Measurements from ENCODE around the gene CHST11. TPM values are rescaled to one million over a fixed set of nuclear protein-coding genes. Genes with fewer than 3 reads are reported as not detected.
A peak's percentile ranks its signal among the peaks of the same experiment; 100 is the strongest.

CHST11 gene
- total RNA-seq, 2 donors from 2014 or later, result 3.4 to 4.4 TPM

DNA sequence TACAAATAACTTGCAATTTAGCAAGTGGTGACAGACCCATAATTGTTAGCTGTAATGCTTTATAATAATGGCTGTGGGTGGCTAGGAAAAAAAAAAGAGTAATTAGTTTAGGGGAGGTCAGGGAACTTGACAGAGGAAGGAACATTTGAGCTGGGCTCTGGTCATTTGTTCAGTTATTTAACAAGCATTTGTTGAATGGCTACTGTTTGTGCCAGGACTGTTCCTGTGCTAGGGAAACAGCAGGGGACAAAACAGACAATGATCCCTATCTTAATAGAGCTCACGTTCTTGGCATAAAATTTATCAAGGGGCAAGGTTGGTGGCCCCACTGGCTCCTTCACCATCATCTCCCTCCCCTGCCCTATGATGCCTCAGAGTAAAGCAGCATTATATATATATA, 18.5 kb downstream of the CHST11 start:
- no peak for DNase-seq
- intact Hi-C loops (cut with DNase I, micrococcal nuclease), result no loop called here
- ATAC-seq, result no peak

DNA sequence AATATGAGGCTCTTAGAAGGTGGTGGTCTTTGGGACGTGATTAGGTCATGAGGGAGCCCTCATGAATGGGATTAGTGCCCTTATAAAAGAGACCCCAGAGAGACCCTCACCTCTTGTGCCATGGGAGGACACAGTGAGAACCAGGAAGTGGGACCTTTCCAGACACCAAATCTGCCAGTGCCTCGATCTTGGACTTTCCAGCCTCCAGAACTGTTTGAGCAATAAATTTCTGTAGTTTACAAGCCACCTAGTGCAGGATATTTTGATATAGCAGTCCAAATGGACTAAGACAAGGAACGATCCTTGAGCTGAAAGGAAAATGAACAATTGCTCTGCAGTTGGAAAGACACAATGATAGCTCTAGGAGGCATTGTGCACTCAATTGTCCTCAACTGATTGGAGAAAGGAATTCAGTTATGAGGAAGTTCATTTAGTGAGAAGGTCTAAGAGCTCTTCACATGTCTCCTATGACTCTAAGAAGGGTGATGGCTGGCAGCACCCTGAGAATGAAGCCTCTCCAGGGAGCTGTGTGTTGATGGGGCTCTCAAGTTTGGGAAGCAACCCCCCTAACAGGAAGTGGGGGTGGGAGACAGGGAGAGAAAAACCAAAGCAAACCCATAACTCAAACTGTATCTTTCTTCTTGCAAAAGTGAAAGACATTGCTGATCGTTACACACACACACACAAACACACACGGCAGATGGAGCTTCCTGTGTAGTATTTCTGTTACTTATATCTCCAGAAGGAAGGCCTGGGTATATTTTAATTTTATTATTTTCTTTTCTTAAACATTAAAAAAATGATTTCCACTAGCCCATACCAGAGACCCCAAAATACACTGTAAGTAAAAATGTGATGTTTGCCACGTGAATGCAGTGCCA, 21.0 kb downstream of the CHST11 start:
- DNase-seq (no peak), ATAC-seq (no peak)
- intact Hi-C loops (cut with DNase I, micrococcal nuclease), result no loop called here

DNA sequence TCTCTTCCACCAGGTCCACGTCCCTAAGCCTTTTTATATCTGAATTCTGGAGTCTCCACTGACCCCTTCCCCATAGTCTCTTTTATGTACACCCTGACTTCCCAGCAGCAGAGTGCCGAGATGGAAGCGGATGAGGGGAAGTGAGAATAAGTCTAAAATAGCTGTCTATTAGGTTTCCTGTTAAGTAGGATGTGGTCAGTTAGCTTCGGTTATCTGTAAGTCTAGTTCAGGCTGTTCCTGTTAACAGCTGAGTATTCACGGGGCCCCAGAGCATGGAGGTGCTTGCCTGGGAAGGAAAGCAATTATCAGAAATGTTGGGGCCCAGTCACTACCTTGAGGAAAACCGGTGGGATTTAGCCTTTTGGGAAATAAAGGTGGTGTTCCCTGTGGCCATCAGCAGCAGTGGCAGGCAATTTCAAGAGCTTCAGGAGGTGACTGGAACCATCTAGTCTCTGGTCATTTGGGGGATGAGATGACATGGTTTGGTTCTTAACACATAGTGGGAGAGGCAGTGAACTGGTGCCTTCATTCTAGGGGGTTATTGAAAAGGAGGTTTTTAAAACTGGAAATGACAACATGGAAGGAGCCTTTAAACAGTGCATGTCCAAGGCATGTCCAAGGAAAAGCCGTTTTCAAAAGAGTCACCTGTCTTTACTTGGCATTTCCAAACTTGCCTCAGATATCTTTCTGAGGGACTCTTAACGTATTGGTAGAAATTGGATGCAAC, 21.8 kb downstream of the CHST11 start:
- DNase-seq, result peak; percentile 22 to 41
- intact Hi-C loops (cut with DNase I, micrococcal nuclease), result no loop called here
- ATAC-seq, result peak; percentile 37

DNA sequence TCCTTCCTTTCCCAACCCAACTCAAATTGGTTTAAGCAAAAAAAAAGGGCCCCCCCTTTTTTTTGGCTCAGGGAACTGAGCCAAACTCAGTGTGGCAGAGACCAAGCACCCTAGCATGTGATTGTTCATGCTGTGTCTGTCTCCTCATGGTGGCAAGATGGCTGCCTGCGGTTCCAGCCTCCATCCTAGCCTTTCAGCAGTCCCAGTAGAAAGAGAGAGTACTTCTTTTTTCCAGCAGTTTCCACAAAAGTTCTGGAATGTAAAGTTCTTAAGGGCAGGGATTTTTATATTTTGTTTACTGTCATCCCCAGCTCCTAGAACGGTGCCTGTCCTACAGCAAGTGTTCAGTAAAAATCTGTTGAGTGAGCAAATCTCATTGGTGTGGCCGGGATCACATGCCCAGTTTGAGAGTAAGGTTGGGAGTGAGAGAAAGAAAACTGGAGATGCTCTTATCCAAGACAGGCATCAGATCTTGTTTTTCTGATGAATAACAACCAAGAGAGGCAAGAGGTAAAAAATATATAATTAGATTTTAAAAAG, 22.4 kb downstream of the CHST11 start:
- no peak for DNase-seq
- intact Hi-C loops (cut with DNase I, micrococcal nuclease), result no loop called here
- ATAC-seq, result no peak

DNA sequence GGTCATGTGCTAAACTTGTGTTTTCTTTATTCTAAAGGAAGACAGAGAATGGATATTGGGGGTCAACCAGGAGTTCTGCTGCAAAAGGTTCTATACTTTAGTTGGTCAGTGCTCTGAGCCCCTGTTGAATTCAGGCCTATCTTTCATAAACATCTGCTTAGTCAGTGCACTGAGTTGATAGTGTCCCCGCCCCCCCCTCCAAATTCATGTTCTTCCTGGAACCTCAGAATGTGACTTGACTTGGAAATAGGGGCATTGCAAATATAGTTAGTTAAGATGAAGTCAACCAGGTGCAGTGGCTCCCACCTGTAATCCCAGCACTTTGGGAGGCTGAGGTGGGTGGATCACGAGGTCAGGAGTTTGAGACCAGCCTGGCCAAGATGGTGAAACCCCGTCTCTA, 23.3 kb downstream of the CHST11 start:
- DNase-seq (no peak), ATAC-seq (no peak)
- intact Hi-C loops (cut with DNase I, micrococcal nuclease), result no loop called here

DNA sequence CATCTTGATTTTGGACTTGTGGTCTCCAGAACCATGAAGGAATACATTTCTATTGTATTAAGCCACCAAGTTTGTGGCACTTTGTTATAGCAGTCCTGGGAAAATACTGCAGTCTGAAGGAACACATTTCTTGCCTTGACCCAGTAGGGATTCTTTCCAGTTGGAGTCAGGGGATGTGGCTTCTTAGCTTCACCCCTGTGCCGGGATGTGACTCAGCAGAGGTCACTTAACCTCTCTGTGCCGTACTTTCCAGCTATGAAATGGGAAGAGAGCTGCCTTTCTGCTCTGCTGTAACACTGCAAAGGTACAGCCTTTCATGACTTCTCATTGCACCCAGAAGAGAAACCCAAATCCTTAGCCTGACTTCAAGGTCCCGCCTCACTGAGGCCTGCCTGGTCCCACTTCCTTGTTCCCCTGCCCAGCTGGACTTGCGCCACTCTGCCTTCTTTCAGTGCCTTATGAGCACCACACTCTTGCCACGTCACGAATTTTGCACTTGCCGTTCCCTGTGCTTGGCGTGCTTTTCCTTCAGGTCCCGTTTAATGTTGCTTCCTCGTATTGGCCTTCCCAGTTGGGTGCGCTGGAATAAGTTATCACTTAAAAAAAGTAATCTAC, 24.2 kb downstream of the CHST11 start:
- ATAC-seq, result no peak
- DNase-seq, result peak; percentile 34 to 56
- intact Hi-C loops (cut with DNase I, micrococcal nuclease), result no loop called here

DNA sequence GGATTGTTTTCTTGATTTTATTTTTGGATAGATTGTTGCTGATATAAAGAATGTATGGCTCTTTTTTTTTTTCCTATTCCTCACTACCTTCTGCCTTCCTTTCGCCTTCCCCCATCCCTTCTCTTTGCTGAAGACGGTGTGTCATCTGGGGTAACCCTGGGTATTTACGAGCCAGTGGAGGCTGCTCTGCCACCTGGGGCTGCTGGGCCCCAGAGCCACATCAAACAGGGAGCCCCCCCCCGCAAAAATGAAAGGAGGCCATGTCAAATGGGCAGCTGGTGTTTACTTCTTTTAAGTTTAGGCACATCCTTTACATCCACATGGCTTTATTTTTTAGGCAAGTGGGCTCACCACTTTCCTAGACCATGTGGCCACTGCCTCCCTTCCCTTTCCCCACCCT, 25.4 kb downstream of the CHST11 start:
- ATAC-seq (no peak), DNase-seq (no peak)
- intact Hi-C loops (cut with DNase I, micrococcal nuclease), result no loop called here

DNA sequence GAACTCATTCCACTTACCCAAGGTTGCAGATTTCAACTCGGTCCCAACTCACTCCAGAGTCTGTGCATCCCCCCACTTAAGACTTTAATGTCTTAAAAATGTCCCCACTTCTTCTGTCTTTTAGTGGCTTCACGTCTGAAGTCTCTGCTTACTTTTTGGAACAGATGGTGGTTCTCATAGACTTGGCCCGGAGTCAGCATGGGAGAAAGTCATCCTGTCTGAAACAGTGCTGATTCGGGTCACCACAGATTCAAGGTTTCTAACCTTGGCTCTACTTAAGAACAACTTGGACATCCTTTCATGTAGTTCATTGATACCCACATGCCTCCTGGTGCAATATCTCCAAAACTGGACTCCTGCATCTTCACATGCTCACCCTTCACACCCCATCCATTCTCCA, 26.0 kb downstream of the CHST11 start:
- intact Hi-C loops (cut with DNase I, micrococcal nuclease), result no loop called here
- ATAC-seq (no peak), DNase-seq (no peak)

DNA sequence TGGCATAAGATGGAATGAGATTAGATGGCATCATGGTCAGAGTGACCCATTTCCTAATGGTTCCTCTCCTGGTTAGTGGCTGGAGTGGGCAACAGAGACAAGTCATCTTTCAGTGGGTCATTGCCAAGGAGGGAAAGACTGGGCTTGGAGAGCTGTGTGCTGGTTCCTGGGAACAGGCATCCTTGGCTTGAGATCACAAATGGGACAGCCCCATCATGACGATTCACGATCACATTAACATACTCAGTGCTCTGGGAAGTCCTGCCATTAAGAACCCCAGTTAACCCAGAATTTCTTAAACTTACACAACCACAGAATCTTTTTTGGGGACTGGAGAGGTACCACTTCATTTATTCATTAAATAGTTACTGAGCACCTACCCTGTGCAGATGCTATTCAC, 27.3 kb downstream of the CHST11 start:
- no peak for DNase-seq
- no peak for ATAC-seq
- intact Hi-C loops (cut with DNase I, micrococcal nuclease), result no loop called here

DNA sequence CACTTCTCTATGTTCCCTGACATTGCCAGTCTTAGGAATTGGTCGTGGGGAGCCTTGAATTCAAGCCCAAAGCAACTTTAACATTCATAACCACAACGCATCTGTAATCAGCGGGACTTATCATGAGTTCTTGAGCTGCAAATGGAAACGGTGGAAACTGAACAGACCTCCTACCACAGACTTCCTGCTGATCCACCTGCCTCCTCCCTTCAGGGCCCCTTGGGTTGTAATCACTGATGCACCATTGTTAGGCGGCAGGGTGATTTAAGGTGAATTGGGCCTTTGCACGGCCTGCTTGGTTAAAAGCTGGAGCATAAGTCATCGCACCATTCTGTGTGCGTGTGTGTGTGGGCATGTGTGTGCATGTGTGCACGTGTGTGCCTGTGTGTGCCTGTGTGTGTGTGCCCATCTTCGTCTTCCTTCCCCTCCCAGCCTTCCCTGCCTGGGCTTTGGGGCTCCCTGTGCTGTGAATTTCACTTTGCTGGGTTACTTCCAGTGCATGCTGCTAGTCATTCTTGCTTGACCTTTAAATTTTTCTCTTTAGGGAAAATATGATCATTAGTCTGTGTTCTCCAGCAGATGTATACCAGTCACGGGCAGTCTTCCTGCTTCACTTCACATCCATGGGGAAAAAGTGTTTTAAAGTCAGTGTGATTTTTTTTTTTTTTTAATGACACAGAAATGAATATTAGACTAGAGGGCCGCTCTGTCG, 29.1 kb downstream of the CHST11 start:
- DNase-seq (no peak), ATAC-seq (no peak)
- intact Hi-C loops (cut with DNase I, micrococcal nuclease), result no loop called here

DNA sequence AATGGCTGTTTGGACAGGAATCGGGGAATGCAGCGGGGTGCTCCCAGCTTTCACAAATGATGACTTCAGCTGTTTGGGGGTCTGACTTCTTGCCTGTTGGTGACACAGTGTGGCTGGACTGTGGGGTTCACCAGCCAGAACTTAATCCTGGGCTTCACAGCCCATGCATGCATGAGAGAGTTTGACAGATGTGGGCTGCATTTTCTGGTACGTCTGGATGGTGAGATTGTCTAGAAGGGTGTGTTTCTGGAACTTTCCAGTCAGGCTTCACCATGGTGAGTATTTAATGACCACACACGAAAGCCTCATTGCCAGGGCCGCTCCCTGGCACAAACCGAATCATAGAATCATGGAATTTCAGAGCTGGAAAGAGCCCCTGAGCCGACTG, 29.6 kb downstream of the CHST11 start:
- intact Hi-C loops (cut with DNase I, micrococcal nuclease), result no loop called here
- no peak for ATAC-seq
- DNase-seq, result no peak

DNA sequence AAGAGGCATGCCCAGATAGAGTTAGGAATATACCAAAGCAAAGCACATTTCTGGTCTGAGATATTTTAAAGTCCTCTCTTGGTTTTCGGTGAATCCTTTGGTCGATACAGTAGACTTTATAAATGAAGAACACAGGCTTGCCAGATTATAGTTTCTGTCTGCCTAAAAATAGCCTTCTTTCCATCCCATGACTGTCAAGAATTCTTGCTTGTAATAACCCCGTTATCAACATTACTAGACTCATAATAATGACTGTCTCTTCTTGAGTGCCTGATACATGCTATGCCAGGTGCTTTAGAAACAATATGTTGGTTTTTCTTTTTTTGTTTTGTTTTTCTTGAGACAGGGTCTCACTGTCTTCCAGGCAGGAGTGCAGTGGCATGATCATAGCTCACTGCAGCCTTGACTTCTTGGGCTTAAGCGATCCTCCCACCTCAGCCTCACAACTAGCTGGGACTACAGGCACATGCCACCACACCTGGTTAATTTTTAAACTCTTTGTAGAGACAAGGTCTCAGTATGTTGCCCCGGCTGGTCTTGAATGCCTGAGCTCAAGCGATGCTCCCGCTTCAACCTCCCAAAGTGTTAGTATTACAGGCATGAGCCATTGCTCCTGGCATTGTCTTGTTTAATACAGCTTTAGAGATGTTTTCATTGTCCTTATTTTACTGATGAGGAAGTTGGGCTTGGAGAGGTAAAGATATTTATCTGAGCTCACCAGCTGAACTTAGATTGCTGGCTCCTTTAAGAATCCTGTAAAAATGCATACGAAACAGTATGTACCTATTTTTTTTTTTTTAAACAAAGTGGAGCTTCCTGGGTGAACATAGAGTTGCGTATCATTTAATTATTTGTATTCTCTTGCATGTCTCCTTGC, 30.4 kb downstream of the CHST11 start:
- intact Hi-C loops (cut with DNase I, micrococcal nuclease), result no loop called here
- ATAC-seq (no peak), DNase-seq (no peak)

DNA sequence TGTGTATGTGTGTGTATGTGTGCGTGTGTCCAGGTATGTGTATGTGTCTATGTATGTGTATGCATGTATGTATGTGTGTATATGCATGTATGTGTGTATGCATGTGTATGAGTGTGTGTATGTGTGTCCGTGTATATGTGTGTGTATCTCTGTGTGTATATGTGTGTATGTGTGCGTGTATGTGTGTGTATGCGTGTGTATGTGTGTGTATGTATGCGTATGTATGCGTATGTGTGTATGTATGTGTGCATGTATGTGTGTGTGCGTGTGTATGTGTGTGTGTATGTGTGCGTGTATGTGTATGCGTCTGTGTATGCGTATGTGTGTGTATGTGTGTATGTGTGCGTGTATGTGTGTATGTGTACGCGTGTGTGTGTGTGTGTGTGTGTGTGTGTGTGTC, 31.6 kb downstream of the CHST11 start:
- DNase-seq (no peak), ATAC-seq (no peak)
- intact Hi-C loops (cut with DNase I, micrococcal nuclease), result no loop called here

DNA sequence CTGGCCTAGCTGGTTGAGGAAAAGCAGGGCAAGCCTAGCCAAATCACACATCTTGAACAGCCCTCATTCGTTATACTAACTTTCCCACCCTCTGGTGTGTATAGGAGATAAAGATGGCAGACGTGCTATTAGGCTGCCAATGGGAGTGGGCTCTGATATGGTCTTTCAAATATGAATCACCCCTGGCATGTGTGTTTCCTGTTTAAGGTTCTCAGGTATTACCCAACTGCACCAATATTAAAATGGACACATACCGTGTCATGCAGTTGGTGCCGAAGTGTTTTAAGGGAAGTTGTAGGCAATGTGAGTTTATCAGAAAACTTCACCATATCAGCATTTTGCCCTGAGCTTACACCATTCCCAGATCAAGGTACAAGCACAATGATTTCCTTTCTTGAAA, 33.4 kb downstream of the CHST11 start:
- intact Hi-C loops (cut with DNase I, micrococcal nuclease), result no loop called here
- no peak for DNase-seq
- no peak for ATAC-seq

DNA sequence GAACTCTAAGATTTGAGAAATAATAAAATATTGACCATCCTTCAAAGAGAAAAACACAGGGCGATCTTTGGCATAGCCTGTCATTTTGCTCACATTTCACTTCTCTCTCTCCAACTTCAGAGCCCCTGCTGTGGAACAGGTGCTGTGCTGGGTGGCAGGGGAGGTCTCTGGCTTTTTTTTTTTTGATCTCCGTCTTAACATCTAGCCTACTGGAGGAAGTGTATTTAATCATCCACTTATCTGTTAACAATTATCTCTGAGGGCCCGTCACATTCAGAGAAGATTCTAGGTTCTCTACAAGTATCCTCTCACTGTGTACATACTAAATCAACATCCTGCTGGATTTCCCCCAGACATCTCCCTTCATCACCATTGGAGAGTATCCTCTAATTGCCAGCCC, 34.1 kb downstream of the CHST11 start:
- ATAC-seq, result no peak
- no peak for DNase-seq
- intact Hi-C loops (cut with DNase I, micrococcal nuclease), result no loop called here

DNA sequence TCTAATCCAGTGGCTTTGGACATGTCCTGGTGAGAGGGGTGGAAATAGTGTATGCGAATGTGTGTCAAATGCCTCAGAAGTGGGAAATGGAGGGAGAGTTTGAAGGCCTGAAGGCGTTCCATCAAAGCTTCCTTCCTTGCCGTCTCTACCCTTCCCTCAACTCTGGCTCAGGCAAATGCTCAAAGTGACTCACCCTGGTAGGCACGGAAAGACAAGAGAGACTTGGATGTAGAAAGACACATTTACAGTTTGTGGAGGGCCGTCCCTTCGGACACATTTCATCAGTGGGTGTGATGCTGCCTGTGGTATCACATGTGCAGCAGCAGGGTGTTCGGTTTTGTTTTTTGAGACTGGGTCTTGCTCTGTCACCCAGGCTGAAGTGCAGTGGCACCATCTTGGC, 36.7 kb downstream of the CHST11 start:
- ATAC-seq, result no peak
- intact Hi-C loops (cut with DNase I, micrococcal nuclease), result no loop called here
- no peak for DNase-seq

DNA sequence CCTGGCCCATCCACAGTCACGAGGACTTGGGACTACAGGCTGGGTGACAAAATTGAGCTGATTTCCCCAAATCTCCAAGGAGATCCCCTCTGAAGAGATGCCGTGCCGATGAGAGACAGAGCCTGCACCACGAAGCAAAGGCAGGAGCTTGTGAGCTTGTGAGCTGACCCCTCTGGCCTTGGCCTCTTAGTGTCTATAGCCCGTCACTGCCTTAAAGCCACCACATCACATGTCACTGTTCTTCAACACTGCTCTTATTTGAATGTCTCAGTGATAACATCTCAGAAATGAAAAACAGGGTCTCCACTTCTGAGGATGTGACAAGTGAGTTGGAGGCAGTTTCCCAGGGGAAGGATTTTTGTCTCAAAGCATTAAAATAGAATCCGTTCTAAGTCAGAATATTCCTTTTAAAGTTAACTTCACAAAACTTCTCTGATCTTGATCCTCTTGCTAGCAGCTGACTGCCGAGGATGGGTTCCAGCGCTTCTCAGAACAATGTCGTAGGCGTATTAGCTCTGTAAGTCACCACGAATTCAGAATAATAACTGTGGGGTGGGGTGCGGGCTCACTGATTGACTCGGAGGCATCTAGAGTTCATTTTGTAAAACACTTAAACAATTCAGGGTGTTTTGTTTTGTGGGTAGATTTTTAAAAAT, 37.5 kb downstream of the CHST11 start:
- no peak for DNase-seq
- intact Hi-C loops (cut with DNase I, micrococcal nuclease), result no loop called here
- ATAC-seq, result no peak

DNA sequence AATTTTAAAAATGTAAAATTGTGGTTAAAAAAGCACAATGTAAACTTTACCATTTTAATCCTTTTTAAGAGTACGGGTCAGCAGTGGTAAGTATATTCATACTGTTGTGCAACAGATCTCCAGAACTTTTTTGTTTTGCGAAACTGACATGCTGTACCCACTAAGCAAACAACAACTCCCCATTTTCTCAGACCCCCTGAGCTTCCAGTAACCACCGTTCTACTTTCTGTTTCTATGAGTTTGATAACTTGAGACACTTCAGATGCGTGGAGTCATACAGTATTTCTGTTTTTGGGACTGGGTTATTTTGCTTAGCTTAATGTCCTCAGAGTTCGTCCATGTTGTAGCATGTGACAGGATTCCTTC, 38.0 kb downstream of the CHST11 start:
- ATAC-seq, result no peak
- DNase-seq, result no peak
- intact Hi-C loops (cut with DNase I, micrococcal nuclease), result no loop called here
